Smooth muscle cell (in vitro differentiated cells): ENCODE measurements around the gene DIDO1. TPM values are rescaled to one million over a fixed set of nuclear protein-coding genes. Genes with fewer than 3 reads are reported as not detected.

Source experiments
- DNase-seq: peaks from one replicate; lab custom pipeline; 2025; ENCODE audit not compliant: unreplicated experiment; lab: John Stamatoyannopoulos, UW
- H2AFZ ChIP-seq: fragments of 200-600 bp; sonication (generic); 2 replicates; pipeline ENCODE4 v1.6.0; 2016; ENCODE audit warnings: antibody characterized with exemption, low read depth, mild to moderate bottlenecking
- H3F3A ChIP-seq: fragments of 200-600 bp; sonication (generic); 2 replicates; pipeline ENCODE4 v1.6.0; 2017; ENCODE audit warnings: antibody characterized with exemption, low read depth
- H3K27ac ChIP-seq: fragments of 200-600 bp; sonication (generic); 2 replicates; pipeline ENCODE4 v1.5.1; 2016; ENCODE audit warnings: low read depth, mild to moderate bottlenecking
- H3K27me3 ChIP-seq: fragments of 200-600 bp; sonication (generic); 2 replicates; pipeline ENCODE4 v1.6.1; 2016; ENCODE audit warnings: low read depth, mild to moderate bottlenecking
- H3K36me3 ChIP-seq: fragments of 200-600 bp; sonication (generic); 2 replicates; pipeline ENCODE4 v1.5.1; 2016; ENCODE audit warnings: low read depth
- H3K4me1 ChIP-seq: fragments of 200-600 bp; sonication (generic); 2 replicates; pipeline ENCODE4 v1.5.1; 2016; ENCODE audit warnings: low read depth
- H3K4me2 ChIP-seq: fragments of 200-600 bp; sonication (generic); 2 replicates; pipeline ENCODE4 v1.6.0; 2016; ENCODE audit warnings: mild to moderate bottlenecking
- H3K4me3 ChIP-seq: fragments of 200-600 bp; sonication (generic); 2 replicates; pipeline ENCODE4 v1.5.1; 2016; ENCODE audit warnings: mild to moderate bottlenecking
- H3K79me2 ChIP-seq: fragments of 200-600 bp; sonication (generic); 2 replicates; pipeline ENCODE4 v1.6.0; 2016; ENCODE audit warnings: low read depth, mild to moderate bottlenecking
- H3K9ac ChIP-seq: fragments of 200-600 bp; sonication (generic); 2 replicates; pipeline ENCODE4 v1.6.0; 2016; ENCODE audit warnings: low read depth
- H3K9me3 ChIP-seq: fragments of 200-600 bp; sonication (generic); replicated peaks from 2 replicates; pipeline ENCODE4 v1.5.1; 2016; ENCODE audit warnings: low read depth
- H4K20me1 ChIP-seq: fragments of 200-600 bp; sonication (generic); 2 replicates; pipeline ENCODE4 v1.6.0; 2016; ENCODE audit warnings: low read depth
- WGBS: methylation state at CpG from one replicate; pipeline ENCODE4 v1.1.7; 2016; ENCODE audit warnings: low lambda C conversion rate; 5-methylcytosine and 5-hydroxymethylcytosine counted together
- polyA plus RNA-seq: library from polyadenylated mRNA; unstranded; fragments of >200 nt; fragmentation: Nextera tagmentation; extraction: Ambion mirVana; gene quantifications from 2 replicates; pipeline ENCODE4 v1.2.1, GENCODE V29; 2016
- total RNA-seq: library from RNA; depleted of rRNA; stranded (reverse); fragments of >200 nt; gene quantifications from 2 replicates; pipeline ENCODE4 v1.2.3, GENCODE V29; 2014
- TF ChIP-seq, protein P1 (sequence below): fragments of 200-600 bp; sonication (generic); IDR thresholded peaks from 2 replicates; pipeline ENCODE4 v1.5.1; 2017; ENCODE audit warnings: borderline replicate concordance, mild to moderate bottlenecking, antibody characterized with exemption; ENCODE audit not compliant: insufficient read depth, poor library complexity, severe bottlenecking

Gene DIDO1
- total and polyA plus RNA-seq, 2 experiments from 2014 or later: 16.0 to 25.8 TPM

DNA sequence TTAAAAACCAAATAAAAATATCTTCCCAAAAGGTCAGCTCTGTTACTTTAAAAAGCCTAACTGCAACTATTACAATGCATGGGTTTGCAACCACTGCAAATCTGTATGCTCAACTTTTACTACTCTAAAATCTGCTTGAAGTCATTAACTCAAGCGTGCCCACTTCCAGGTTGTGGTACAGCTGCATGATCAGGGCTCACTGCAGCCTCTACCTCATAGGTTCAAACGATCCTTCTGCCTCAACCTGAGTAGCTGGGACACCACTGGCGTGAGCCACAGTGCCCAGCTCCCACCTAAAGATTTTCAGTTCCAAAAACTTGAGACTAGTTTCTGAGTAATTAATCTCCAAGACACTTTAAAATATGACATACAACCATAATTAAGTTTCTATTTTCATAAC lies 8.2 kb downstream of the DIDO1 start:
- peaks cover 45% of the 10 kb centered on the region for H3K4me1 ChIP-seq
- no peak for DNase-seq
- H3K27ac ChIP-seq: no peak overlapping the region
- H3K36me3 ChIP-seq: no peaks in the 10 kb centered on the region
- no peak overlapping the region for H3K4me2 ChIP-seq
- no peaks in the 10 kb centered on the region for H3K9me3 ChIP-seq
- no peak overlapping the region for H2AFZ ChIP-seq
- H3K4me3 ChIP-seq: no peak overlapping the region
- H4K20me1 ChIP-seq: peaks cover 100% of the 10 kb centered on the region
- peaks cover 100% of the 10 kb centered on the region for H3K79me2 ChIP-seq
- H3F3A ChIP-seq: no peaks in the 10 kb centered on the region
- TF ChIP-seq, protein P1, sequence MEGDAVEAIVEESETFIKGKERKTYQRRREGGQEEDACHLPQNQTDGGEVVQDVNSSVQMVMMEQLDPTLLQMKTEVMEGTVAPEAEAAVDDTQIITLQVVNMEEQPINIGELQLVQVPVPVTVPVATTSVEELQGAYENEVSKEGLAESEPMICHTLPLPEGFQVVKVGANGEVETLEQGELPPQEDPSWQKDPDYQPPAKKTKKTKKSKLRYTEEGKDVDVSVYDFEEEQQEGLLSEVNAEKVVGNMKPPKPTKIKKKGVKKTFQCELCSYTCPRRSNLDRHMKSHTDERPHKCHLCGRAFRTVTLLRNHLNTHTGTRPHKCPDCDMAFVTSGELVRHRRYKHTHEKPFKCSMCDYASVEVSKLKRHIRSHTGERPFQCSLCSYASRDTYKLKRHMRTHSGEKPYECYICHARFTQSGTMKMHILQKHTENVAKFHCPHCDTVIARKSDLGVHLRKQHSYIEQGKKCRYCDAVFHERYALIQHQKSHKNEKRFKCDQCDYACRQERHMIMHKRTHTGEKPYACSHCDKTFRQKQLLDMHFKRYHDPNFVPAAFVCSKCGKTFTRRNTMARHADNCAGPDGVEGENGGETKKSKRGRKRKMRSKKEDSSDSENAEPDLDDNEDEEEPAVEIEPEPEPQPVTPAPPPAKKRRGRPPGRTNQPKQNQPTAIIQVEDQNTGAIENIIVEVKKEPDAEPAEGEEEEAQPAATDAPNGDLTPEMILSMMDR: no peak
- H3K27me3 ChIP-seq: no peaks in the 10 kb centered on the region
- WGBS: 77% methylated on average over 3 of the region's 3 CpGs
- H3K9ac ChIP-seq: no peak overlapping the region

DNA sequence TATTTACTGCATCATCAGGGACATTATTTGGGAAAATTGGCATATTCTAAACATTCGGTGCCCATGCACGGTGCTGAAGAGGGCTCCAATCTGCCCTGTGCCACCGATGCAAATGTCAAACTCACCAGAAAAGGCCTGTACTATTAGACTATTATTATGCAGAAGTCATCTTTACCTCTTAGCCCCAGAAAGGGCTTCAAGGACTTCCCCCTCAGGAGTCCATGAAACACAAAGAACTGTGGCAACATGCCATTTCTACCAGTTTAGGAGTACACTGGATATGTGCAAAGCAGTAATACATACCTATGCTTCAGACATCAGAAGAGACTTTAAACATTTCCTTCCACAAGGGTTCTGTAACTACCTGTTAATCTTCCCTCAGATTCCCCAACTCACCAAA lies 8.6 kb downstream of the DIDO1 start:
- Histone ChIP-seq H3K4me1 (peaks cover 45% of the 10 kb centered on the region), H3K4me3 (no peak overlapping the region), H3K36me3 (no peaks in the 10 kb centered on the region), H4K20me1 (peaks cover 100% of the 10 kb centered on the region), H3K27ac (no peak overlapping the region), H3K9ac (peak overlapping the region; percentile 2), H3K9me3 (no peaks in the 10 kb centered on the region), H2AFZ (no peak overlapping the region), H3K79me2 (peaks cover 100% of the 10 kb centered on the region), H3F3A (no peaks in the 10 kb centered on the region), H3K4me2 (no peak overlapping the region), H3K27me3 (no peaks in the 10 kb centered on the region)
- TF ChIP-seq, protein P1: no peak
- DNase-seq: no peak
- 77% methylated on average over 3 of the region's 3 CpGs for WGBS

GRCh38 chr20:62916703-62917476 lies 9.4 kb downstream of the DIDO1 start:
- no peak overlapping the region for H3K9ac ChIP-seq
- H3K36me3 ChIP-seq: no peaks in the 10 kb centered on the region
- H3K4me1 ChIP-seq: peaks cover 45% of the 10 kb centered on the region
- no peak overlapping the region for H3K4me2 ChIP-seq
- no peaks in the 10 kb centered on the region for H3K27me3 ChIP-seq
- DNase-seq: no peak
- peaks cover 100% of the 10 kb centered on the region for H4K20me1 ChIP-seq
- no peaks in the 10 kb centered on the region for H3K9me3 ChIP-seq
- H3K27ac ChIP-seq: no peak overlapping the region
- TF ChIP-seq, protein P1: no peak
- H3K79me2 ChIP-seq: peaks cover 100% of the 10 kb centered on the region
- WGBS: 86% methylated on average over 10 of the region's 10 CpGs
- H3F3A ChIP-seq: no peaks in the 10 kb centered on the region
- H2AFZ ChIP-seq: no peak overlapping the region
- no peak overlapping the region for H3K4me3 ChIP-seq
